Renal cortex interstitium (tissue), 11 donors: ENCODE results near the gene RIPK1. TPM values are rescaled to one million over a fixed set of nuclear protein-coding genes. Genes with fewer than 3 reads are reported as not detected.
"Not testable (repeated sequence)": the region's sequence is repeated elsewhere in the genome, so short reads cannot be mapped to it uniquely, and the experiment has no call there.

Experiments used
- DNase-seq, 11 donors: peaks; one replicate each; pipeline ENCODE4 v3.0.0-alpha.2; 2013; ENCODE audit warnings: low read depth in 9 of 11, low spot score in 4 of 11; ENCODE audit errors: extremely low read depth in 1 of 11
- polyA plus RNA-seq, 3 donors: library from polyadenylated mRNA; unstranded; fragments of 120-200 nt; gene quantifications; one replicate each; pipeline ENCODE4 v1.2.1, GENCODE V29; 2013; ENCODE audit not compliant: insufficient read length in 3 of 3

RIPK1 gene
- polyA plus RNA-seq, 3 donors = 24.6 to 26.8 (median 26.2) TPM

DNA sequence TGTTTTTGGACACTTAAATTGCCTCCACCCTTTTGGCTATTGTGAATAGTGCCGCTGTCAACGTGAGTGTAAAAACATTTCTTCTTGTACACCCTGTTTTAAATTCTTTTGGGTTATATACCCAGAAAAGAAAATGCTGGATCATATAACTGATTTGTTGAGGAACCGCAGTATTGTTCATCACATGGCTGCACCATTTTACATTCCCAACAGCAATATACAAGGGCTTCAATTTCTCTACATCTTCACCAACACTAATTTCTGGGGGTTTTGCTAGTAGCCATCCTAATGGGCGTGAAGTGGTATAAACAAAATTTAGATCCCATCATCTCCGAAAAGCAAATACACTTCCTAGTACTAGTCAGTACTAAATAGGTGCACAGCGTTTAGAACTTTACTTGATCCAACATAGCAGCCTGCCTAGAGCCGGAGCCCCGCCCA is 49.6 kb downstream of the RIPK1 start:
- DNase-seq = no peak

DNA sequence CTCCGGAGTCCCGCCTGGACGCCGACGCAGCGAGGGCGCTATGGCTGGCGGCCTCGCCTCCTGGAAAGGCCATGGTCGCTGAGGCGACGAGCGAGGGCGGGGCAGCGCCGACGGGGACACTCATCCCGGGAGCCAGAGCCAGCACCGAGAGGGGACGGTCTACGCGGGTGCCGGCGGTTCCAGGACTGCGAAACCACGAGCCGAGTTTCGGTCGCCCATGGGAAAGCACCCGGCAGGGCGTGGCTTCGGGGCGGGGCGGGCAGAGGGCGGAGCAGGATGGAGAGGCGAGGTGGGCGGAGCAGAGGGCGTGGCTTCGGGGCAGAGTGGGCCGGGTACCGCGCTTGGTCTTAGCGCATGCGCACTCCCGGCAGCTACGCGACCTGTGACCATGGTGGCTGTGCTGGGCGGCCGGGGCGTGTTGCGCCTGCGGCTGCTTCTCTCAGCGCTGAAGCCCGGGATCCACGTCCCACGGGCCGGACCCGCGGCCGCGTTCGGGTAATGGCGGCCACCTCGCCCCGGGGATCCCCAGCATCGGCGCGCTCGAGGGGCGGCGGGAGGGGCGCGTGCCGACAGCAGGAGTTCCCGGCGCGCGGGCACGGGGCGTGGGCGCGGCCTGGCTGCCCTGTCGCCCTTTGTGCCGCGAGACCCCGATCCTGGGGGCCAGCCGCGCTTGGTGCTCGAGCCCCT is 50.2 kb downstream of the RIPK1 start, which contains the start of gene BPHL:
Gene BPHL, plus strand, starts transcription at position 359 of the 687 bp plus-strand sequence. Its CDS starts 30 bp downstream, at position 389.
- DNase-seq = peak; percentile 87 to 95 (median 93)

DNA sequence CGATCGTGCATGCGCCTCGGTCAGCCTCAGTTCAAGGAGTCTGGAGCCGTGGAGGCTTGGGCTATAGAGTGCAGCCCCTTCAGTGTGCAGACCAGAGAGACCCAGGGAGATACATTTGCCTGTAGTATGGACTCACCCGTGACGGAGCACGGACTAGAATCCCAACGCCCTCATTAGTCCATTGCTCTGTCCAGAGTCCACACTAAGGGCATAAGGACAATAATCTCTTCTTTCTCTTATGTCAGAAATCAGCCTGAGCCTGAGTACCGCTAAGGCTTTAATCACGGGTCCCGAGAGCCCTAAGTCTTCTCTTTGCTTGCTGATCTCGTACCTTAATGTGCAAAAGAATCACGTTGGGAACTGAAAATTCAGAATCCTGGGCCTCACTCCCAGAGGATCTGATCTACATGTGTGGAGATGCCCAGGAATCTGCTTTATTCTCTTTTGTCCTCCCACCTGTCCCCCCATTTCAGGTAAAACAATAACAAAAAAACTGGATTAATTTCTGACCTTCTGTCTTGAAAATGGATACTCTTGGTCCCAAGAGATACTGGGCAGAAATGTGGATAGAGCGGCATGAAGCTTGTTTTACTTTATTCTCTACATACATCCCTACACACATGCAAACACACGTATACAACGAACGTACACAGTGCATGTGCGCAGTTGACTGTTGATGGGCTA is 50.9 kb downstream of the RIPK1 start:
- DNase-seq = peak in 6 of 11 donors; percentile 18 to 54 (median 40)

DNA sequence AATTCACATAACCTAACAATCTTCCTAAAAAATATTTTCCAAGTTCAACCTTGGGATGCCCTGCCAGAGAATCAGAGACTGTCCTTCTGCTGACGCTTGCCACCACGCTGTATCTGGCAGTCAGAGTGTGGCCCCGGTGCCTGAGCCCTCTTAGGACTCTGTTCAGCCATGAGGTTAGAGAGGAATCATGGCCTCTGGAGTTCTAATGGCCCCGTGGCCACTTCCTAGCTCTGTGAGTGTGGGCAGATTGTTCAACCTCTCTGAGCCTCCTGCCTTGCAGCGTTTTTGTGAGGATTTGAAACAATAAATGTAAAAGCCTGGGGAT is 52.4 kb downstream of the RIPK1 start:
- no peak for DNase-seq

DNA sequence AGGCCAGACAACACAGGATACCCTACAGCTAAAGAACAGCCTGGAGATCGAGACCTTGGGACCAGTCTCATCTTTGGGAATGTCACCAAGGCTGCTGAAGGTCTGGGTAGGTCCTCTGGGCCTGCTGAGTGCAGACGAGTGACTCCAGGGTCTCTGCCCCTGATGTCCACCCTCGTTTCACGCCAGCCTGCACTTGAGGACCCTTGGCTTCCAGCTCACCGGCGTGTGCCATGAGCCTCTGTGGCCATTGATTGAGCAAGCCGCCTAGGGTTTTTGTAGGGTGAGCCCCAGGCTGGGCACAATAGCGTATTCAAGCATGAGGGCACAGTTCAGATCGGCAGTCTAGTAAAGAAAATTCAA is 54.5 kb downstream of the RIPK1 start:
- no peak for DNase-seq

DNA sequence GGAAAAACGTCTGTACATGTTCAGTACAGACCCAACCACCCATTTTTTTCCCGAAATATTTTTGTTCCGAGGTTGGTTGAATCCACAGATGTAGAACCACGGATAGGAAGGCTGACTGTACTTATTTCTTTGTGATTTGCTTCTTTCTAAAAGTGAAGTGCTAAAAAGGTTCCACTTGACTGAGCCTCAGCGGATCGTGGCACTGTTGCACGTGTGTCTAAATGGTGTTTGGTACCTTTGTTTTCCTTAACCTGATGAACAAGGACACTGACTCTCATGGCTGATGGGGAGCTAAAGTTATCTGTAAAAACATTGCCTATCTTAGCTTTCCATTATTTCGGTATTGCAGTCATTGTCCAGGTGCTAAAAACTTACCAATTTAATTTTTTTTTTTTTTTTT is 56.4 kb downstream of the RIPK1 start:
- DNase-seq = no peak

DNA sequence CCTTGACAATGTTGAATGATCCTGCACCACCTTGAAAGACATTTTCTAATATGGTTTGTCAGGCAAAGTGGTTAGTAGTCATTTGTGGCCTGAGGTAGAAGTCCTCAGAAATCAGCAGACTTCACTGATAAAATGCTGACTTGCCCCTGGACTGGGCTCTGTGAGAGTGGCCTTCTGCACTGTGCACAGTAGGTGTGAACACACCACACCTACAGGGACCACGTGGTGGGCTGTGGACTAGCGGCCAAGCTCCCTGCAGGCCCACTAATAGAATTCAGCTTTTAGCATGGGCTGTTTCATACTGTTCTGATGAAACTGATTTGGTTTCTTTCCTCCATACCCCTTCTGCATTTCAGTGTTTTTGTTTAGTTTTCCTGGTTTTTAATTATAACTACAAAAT is 57.5 kb downstream of the RIPK1 start:
- DNase-seq = no peak

DNA sequence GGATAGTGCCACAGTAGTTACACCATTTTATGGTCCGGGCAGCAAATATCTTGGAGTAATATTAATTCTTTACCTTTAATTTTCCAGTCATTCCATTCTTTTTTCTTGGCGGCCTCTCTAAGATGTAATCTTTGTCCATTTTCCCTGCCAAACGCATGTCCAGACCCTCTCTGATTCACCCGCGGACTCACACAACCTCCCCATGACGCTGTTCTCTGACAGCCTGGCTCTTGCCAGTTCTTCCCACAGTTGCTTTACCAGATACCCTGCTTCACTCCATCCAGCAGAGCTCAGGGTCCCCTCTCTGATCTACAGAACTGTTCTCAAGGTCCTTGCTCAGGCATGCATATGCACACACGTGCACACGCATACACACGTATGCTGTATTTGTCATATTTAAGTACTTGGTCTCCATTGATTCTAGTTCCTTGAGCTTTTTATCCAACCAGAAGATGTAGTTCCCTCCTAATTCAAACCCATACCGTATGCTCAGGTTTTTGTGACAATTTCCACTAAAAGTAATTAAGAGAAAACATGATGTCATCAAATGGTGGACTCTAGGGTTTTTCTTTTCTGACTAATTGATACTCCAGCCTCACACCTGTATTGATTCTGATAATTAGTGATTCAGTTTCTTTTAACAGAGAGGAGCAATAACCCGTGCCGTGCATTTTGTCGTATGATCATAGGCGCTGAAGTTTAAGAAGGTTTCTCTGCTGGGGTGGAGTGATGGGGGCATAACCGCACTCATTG is 60.2 kb downstream of the RIPK1 start:
- no peak for DNase-seq

DNA sequence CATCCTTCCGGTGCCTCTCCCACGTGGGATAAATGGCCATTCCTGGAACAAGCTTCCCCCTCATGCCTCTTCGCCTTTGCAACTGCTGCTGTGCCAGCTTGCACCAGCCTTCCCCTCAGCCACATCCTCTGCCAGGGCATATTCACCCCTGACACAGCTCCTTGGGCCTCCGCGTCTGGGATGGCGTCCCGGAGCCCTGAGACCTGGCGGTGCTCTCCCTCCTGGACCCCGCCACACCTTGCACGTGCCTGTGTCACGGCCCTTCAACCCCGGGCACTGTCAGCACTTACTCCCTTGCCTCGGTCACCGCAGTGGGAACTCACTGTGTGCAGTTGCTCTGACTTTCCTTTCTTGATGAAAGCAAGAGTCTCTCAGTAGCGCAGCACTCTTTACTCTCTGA is 63.4 kb downstream of the RIPK1 start:
- DNase-seq = no peak

DNA sequence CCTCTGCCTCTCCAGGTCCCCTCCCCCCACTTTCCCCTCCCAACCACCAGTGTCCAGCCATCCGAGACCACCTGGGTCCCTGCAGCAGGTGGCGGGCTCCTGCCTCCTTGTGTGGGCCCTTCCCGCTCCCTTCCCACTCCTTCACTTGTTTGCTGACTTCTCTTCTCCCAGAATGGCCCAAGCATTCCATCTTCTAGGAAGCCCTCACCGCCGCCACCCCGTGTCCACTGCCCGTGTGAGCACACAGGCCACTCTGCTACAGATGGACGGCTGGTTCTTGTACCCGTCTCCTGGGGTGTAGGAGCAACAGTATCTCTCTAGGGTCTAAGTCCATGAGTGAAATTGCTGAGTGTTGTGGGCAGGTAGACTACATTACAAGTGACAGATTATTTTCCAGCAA is 65.2 kb downstream of the RIPK1 start:
- DNase-seq = no peak

DNA sequence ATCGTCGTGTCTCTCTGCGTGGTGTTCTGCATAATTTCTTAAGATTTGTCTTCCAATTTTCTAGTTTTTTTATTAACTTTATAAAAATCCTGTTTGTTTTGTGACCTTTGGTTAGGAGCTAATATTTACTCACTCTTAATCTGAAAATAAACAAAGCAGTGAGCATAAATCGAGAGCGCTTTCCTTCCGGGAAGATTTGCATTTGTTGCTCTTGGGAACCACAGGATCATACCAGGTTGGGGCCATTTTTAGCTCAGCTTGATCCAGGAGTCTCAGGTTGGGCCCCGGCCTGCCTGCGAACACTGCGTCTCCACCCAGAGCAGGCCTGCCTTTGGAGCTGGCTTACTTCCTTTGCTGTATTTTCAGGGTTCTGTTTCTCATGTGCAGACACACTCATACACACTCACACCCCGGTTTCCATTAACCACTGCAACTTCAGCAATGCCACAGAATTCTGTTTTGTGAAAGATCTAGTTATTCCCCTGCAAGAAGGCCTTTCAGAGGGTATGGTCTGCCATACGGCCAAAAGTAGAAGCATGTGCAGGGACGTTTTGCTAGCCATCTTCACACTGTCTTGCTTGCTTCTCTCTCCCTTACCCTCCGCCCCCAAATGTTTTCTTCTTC is 67.5 kb downstream of the RIPK1 start:
- DNase-seq = no peak

DNA sequence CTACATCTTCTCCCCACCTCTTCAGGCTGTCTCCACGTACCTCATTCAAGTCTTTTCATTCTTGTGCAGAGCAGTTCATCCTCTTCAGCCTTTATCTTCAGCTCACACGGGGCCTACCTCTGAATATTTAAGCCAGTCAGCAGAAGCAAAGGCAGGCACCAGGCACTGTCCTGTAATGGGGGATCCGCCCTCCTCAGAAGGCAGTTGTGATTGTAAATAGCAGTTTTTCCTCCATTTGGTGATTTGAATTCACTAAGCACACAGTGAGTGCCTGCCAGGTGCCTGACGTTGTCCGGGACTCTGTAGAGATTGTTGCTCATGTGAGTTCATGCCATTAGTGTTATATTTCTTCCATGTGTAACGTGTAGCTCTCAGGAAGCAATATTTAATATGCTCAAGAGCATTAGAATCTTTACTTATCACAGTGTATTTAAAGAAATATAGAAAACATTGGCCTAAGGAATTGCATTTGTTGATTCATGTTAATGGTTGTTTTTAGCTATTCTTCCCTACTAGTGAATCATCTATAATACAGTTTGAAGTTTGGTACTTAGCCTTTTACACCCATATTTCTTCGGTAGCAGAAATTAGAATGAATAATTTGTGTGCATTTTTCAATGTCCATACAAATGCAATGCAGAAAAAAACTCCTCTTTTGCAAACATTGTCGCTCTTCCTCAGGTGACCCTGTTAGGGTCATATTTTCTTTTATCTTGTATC is 68.2 kb downstream of the RIPK1 start:
- DNase-seq = no peak

DNA sequence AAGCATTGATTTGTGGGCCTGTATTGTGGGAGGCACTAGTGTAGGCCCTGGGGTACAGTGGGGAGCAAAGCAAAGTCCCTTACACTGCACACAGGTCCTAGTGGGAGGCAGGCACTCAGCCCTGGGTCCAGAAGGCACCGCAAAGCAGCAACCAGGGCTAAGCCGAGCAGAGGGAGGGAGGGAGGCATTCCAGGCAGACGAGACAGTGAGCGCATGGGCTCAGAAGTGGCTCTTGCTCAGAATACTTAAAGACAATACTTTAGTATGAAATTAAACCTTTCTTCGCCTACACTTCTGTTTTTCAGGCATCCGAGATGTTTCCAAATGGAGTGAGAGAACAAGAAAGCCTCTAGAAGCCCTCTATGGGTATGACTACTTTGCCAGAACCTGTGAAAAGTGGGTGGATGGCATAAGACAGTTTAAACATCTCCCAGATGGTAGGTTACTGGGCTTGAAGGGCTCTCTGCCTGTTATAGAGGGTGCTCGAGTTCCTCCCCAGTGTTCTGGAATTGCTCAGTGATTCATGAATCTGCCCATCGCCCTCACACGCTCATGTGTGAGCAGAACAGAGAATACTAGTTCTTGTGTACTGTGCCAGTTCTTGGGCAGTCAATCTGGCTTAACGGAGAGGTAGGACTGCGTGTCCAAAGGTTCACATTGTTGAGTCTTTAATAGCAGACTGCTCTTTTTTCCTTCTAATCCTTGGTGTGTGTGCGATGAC is 68.9 kb downstream of the RIPK1 start:
- DNase-seq = no peak

DNA sequence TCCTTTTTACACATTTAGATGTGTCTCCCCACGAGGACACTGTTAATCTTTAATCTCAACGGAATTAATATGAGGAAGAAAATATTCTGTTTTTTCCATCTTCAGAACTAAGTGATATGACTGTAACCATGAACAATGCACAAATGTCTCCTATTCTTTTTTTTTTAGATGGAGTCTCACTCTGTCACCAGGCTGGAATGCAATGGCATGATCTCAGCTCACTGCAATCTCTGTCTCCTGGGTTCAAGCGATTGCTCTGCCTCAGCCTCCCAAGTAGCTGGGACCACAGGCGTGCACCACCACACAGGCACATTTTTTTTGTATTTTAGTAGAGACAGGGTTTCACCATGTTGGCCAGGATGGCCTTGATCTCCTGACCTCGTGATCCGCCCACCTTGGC is 69.6 kb downstream of the RIPK1 start:
- not testable (repeated sequence) for DNase-seq

DNA sequence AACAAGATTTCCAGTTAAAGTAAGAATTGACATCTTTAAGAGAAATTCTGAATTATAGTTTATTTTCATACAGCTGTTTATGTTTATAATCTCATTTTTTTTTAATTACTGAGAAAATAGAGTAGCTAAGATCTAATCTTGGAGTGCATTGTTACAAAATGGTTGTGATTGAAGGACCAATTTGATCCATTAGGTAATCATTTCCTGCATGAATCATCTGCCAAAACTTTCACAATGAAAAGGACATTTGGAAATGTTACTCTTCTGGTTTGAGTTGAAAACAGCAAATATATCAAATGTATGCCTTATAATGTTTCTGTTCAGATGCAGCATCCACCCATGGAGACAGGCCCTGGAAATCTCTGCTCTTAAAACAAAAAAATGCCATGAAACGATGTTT is 70.0 kb downstream of the RIPK1 start:
- DNase-seq = no peak

DNA sequence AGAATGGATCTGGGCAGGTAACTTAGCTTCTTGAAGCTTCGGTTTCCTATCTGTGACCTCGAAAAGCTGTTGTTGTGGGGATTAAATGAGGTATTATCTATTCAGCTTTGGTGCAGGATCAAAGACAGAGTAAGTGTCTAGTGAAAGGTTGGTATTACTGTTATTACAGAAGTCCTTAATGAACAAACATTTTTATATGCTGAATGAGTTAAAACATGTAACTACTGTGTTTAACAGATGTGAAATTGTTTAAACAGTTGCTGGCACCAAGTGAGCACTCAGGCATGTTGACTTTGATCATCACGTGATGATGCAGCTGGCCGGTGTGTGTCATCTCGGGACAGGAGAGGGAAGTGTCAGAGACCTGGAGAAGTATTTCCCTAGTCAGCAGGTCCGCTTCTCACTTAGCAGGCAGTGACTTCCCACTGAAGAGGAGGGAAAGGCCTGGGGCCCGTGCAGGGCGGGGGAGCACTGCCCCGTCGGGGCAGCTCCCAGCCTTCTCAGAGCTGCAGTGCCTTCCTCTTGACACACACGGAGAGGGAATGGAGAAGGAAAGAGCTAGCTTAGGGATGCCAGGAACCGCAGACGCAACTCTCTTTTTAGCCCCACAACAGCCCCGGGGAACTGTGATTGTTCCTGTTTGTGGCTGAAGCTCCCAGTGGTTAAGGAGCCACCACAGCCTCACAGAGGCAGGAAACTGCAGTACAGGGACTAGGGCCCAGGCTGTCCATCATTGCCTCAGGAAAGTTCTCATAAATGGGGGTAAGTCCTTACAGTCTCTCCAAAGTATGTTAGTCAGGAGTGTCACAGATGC is 71.0 kb downstream of the RIPK1 start:
- peak in 1 of 11 donors; percentile 73 for DNase-seq

DNA sequence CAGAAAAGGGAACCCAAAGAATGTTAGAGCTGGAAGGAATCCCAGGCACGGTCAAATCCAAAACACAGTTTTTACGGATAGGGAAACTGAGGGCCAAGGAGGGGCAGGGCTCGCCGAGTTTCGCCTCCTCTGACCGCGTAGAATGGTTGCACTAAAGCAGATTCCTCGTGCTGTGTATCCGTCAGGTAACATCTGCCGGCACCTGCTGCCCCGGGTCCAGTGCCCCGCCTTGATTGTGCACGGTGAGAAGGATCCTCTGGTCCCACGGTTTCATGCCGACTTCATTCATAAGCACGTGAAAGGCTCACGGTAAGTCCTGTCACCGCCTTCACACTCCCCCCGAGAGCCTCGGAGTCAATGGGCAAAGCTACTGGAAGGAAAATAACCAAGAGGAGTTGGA is 71.9 kb downstream of the RIPK1 start:
- no peak for DNase-seq

DNA sequence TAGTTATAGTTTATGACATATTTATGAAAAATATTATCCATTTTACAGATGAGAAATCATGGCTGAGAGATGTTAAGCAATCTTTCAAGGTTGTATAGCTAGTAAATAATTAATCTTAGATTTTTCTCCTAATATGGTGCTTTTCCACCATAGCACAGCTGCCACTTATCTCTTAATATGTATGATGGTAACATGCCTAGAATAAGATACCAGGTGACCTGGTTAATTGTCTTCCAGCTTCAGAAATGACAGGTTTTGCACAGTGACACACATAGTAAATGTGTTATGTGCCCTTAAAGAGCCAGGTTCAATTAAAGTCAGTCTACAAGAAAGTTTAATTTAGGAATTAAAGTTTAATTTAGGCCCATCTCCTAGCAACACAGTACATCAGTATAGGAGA is 74.2 kb downstream of the RIPK1 start:
- no peak for DNase-seq
